Measurements from ENCODE around the gene MYO1G. TPM values are rescaled to one million over a fixed set of nuclear protein-coding genes. Genes with fewer than 3 reads are reported as not detected.
A peak's percentile ranks its signal among the peaks of the same experiment; 100 is the strongest.

MYO1G gene
- total RNA-seq, 1 experiment from 2014 or later = 0.46 TPM

DNA sequence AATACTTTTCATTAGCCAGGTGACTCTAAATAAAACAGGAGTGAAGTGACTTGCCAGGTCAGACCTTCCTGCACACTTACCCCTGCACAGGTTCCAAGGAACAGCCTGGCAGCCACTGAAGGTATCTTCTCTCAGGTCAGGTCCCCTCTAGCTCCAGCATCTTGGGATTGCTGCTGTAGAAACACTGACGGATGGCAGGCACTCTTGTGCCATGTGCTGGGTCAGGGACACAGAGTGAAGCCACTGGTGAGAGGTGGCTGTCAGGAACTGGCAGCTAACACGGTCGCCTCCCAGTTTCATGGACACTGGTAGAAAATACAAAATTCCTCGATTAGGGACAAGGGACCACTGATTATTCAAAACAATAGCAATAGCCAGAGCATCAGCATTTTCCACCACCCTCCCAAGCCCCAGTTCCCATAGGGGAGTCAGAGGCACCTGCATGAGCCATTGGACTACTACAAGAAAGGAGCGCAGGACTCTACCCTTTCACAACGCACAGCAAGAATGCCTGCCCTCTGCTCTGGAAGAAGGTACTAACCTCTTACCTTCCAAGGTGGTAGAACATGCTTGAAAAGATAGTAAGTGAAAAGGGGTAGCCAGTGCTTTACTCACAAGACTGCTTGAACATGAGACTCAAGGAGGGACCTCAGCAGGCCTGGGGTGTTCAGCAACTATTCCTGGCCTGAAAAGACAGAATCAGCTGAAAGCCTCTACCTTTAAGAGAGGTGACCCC lies 5.1 kb upstream of the MYO1G start:
- POLR2A ChIA-PET = interaction anchor here (1.3 kb wide), 1 partner anchor 10 kb away, joined by 3 read pairs; no protein-coding TSS in a partner anchor
- DNase-seq (ENCODE audit: low spot score) (no peak), ATAC-seq (no peak)
- Mint-ChIP-seq H3K4me3 (peak overlapping the region; percentile 95), H3K27me3 (ENCODE audit: low read depth) (no peaks in the 10 kb centered on the region; the same call in 1 of the 2 replicates), H3K36me3 (peaks cover 43% of the 10 kb centered on the region), H3K27ac (peak overlapping the region; percentile 97), H3K9me3 (no peaks in the 10 kb centered on the region), H3K4me1 (peaks cover 33% of the 10 kb centered on the region)
- no peak for TF ChIP-seq ATF2 (CRISPR knock-in tag; IDR thresholded peaks at IDR 0.05; ENCODE audit: borderline replicate concordance, low read depth)
- no peak for TF ChIP-seq ZNF281 (CRISPR knock-in tag; IDR thresholded peaks at IDR 0.05)
- TF ChIP-seq CBFB (CRISPR knock-in tag; IDR thresholded peaks at IDR 0.05; ENCODE audit: low read depth) = no peak
- TF ChIP-seq, protein P1, sequence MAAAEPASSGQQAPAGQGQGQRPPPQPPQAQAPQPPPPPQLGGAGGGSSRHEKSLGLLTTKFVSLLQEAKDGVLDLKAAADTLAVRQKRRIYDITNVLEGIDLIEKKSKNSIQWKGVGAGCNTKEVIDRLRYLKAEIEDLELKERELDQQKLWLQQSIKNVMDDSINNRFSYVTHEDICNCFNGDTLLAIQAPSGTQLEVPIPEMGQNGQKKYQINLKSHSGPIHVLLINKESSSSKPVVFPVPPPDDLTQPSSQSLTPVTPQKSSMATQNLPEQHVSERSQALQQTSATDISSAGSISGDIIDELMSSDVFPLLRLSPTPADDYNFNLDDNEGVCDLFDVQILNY (CRISPR knock-in tag; IDR thresholded peaks at IDR 0.05) = no peak
- CTCF ChIA-PET = interaction anchor here (3.9 kb wide), 1 partner anchor 10 kb away, joined by 25 read pairs; no protein-coding TSS in a partner anchor

- ATAC-seq (no peak), DNase-seq (ENCODE audit: low spot score) (no peak)
- no peaks in the 10 kb centered on the region for H3K9me3 Mint-ChIP-seq
- TF ChIP-seq, protein P2, sequence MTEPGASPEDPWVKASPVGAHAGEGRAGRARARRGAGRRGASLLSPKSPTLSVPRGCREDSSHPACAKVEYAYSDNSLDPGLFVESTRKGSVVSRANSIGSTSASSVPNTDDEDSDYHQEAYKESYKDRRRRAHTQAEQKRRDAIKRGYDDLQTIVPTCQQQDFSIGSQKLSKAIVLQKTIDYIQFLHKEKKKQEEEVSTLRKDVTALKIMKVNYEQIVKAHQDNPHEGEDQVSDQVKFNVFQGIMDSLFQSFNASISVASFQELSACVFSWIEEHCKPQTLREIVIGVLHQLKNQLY (CRISPR knock-in tag; IDR thresholded peaks at IDR 0.05) = no peak
- ChIA-PET CTCF (interaction anchor here (1.6 to 3.9 kb wide), 3 partner anchors 9 to 153 kb away, joined by 7 to 25 read pairs (median 10); partner anchors contain the start of gene CCM2), POLR2A (interaction anchor here (0.9 to 1.3 kb wide), 2 partner anchors 9 to 10 kb away, joined by 3 read pairs; no protein-coding TSS in a partner anchor)
- H3K4me1 Mint-ChIP-seq = peaks cover 33% of the 10 kb centered on the region
- peak overlapping the region; percentile 60 for H3K27ac Mint-ChIP-seq
- peaks cover 43% of the 10 kb centered on the region for H3K36me3 Mint-ChIP-seq
- no peak overlapping the region for H3K4me3 Mint-ChIP-seq
- H3K27me3 Mint-ChIP-seq (ENCODE audit: low read depth) = no peaks in the 10 kb centered on the region; the same call in 1 of the 2 replicates
Observed at GRCh38 chr7:44982970-44983369, 4.2 kb upstream of the MYO1G start.

DNA sequence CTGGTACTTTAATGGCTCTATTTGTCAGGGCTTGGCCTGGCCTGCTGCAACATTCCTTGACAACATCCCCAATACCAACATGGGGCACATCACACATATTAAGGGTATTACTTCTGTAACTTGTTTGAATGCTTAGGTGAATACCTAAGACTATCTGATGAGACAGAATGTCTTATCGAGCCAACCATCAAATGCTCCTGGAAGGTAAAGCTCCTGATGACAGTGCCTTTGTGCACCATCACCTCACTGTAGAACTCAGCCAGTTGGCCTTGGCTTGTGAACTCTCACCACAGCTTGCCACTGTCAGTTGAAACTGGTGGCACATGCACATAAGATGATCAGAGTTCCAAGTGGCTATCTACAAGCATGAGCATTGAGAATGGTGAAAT lies 3.7 kb upstream of the MYO1G start:
- peaks cover 43% of the 10 kb centered on the region for H3K36me3 Mint-ChIP-seq
- H3K27me3 Mint-ChIP-seq (ENCODE audit: low read depth) = no peaks in the 10 kb centered on the region; the same call in 1 of the 2 replicates
- DNase-seq (ENCODE audit: low spot score) (no peak), ATAC-seq (no peak)
- H3K4me3 Mint-ChIP-seq = no peak overlapping the region
- no peaks in the 10 kb centered on the region for H3K9me3 Mint-ChIP-seq
- POLR2A ChIA-PET = interaction anchor here (0.7 to 1.3 kb wide), 3 partner anchors 9 to 17 kb away, joined by 3 read pairs; no protein-coding TSS in a partner anchor
- CTCF ChIA-PET = interaction anchor here (1.6 to 3.9 kb wide), 3 partner anchors 9 to 154 kb away, joined by 7 to 25 read pairs (median 10); partner anchors contain the start of gene CCM2
- peak overlapping the region; percentile 60 for H3K27ac Mint-ChIP-seq
- H3K4me1 Mint-ChIP-seq = peaks cover 29% of the 10 kb centered on the region
- TF ChIP-seq, protein P3, sequence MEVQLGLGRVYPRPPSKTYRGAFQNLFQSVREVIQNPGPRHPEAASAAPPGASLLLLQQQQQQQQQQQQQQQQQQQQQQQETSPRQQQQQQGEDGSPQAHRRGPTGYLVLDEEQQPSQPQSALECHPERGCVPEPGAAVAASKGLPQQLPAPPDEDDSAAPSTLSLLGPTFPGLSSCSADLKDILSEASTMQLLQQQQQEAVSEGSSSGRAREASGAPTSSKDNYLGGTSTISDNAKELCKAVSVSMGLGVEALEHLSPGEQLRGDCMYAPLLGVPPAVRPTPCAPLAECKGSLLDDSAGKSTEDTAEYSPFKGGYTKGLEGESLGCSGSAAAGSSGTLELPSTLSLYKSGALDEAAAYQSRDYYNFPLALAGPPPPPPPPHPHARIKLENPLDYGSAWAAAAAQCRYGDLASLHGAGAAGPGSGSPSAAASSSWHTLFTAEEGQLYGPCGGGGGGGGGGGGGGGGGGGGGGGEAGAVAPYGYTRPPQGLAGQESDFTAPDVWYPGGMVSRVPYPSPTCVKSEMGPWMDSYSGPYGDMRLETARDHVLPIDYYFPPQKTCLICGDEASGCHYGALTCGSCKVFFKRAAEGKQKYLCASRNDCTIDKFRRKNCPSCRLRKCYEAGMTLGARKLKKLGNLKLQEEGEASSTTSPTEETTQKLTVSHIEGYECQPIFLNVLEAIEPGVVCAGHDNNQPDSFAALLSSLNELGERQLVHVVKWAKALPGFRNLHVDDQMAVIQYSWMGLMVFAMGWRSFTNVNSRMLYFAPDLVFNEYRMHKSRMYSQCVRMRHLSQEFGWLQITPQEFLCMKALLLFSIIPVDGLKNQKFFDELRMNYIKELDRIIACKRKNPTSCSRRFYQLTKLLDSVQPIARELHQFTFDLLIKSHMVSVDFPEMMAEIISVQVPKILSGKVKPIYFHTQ (CRISPR knock-in tag; IDR thresholded peaks at IDR 0.05) = no peak
- TF ChIP-seq, protein P4, sequence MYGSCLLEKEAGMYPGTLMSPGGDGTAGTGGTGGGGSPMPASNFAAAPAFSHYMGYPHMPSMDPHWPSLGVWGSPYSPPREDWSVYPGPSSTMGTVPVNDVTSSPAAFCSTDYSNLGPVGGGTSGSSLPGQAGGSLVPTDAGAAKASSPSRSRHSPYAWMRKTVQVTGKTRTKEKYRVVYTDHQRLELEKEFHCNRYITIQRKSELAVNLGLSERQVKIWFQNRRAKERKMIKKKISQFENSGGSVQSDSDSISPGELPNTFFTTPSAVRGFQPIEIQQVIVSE (CRISPR knock-in tag; IDR thresholded peaks at IDR 0.05; ENCODE audit: borderline replicate concordance) = no peak
- no peak for TF ChIP-seq FOXK1 (CRISPR knock-in tag; IDR thresholded peaks at IDR 0.05)
- TF ChIP-seq ZBTB21 (CRISPR knock-in tag; IDR thresholded peaks at IDR 0.05; ENCODE audit: borderline replicate concordance) = no peak
- no peak for TF ChIP-seq ZNF425 (CRISPR knock-in tag; conservative IDR thresholded peaks at IDR 0.05)
- TF ChIP-seq ZNF138 (CRISPR knock-in tag; conservative IDR thresholded peaks at IDR 0.05) = no peak
